ENCODE data around the gene NUP188. TPM values are rescaled to one million over a fixed set of nuclear protein-coding genes. Genes with fewer than 3 reads are reported as not detected.

Gene NUP188
- total and polyA plus RNA-seq, 2 donors (not counting 1 experiment from before 2014, with no cell fraction given), result 42.8 to 83.6 TPM

DNA sequence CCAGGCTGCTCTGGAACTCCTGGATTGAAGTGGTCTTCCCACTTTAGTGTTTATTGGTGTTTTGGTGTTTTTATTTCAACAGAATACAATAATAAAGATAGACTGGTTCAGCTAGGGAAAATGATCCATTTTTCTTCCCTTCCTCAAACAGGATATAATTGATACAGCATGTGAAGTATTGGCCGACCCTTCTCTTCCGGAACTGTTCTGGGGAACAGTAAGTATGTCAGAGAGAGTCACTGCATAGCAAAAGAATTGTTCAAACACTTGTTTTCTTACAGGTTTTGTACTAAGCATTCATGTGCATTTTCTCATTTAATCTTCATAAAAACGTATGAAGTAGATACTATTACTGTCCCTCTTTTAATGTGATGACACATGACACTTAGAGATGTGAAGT lies 31.6 kb downstream of the NUP188 start:
- no peak overlapping the region for H3K4me2 ChIP-seq (replicated peaks; ENCODE audit: low read depth, low read length, poor library complexity, severe bottlenecking)
- no peak overlapping the region for H3K4me3 ChIP-seq (ENCODE audit: control extremely low read depth in 1 of 5, extremely low read depth in 1 of 5, insufficient read depth in 1 of 5, low read depth in 2 of 5, low read length in 4 of 5)
- POLR2A ChIA-PET, result no interaction called here
- H3K27ac Mint-ChIP-seq, result no peak overlapping the region
- TF ChIP-seq CTCF (IDR thresholded peaks at IDR 0.05) (no peak), EZH2 (IDR thresholded peaks at IDR 0.05; ENCODE audit: borderline replicate concordance, insufficient read depth, low read depth, low read length, poor library complexity, severe bottlenecking) (no peak)
- WGBS (ENCODE audit: insufficient coverage), result no CpG with 5 or more reads among the region's 3 CpGs
- H3K4me3 Mint-ChIP-seq, result no peak overlapping the region
- peaks cover 5 to 83% of the 10 kb centered on the region in 2 experiments for H3K36me3 ChIP-seq (replicated peaks in 1 of 2; ENCODE audit: control extremely low read depth in 1 of 2, control insufficient read depth in 1 of 2, extremely low read depth in 1 of 2, insufficient read depth in 2 of 2, low read length in 1 of 2)
- no peak overlapping the region for H2AFZ ChIP-seq (ENCODE audit: insufficient read depth, low read depth, low read length, poor library complexity, severe bottlenecking)
- H3K27ac ChIP-seq (ENCODE audit: low read length in 2 of 2), result no peak overlapping the region
- intact Hi-C loops (cut with micrococcal nuclease), result no loop called here
- CTCF ChIA-PET, result no interaction called here
- H3K79me2 ChIP-seq (ENCODE audit: control insufficient read depth, insufficient read depth, low read length), result peaks cover 3% of the 10 kb centered on the region
- no peaks in the 10 kb centered on the region for H3K27me3 ChIP-seq (replicated peaks in 1 of 4; ENCODE audit: control extremely low read depth in 1 of 4, control insufficient read depth in 3 of 4, insufficient read depth in 4 of 4, low read length in 3 of 4)
- DNase-seq (no peak), ATAC-seq (ENCODE audit: low read depth) (no peak)
- H3K9me3 ChIP-seq (ENCODE audit: control extremely low read depth in 1 of 3, control insufficient read depth in 2 of 3, insufficient read depth in 1 of 3, low read length in 2 of 3), result no peaks in the 10 kb centered on the region
- H3K4me1 ChIP-seq (ENCODE audit: control insufficient read depth in 2 of 2, insufficient read depth in 2 of 2, low read length in 2 of 2), result no peaks in the 10 kb centered on the region
- H3K9me3 Mint-ChIP-seq (ENCODE audit: insufficient read depth), result no peaks in the 10 kb centered on the region
- no peaks in the 10 kb centered on the region for H3K4me1 Mint-ChIP-seq
- no peak overlapping the region for H3K9ac ChIP-seq (ENCODE audit: low read length)
- H4K20me1 ChIP-seq (ENCODE audit: control insufficient read depth, insufficient read depth, low read length, poor library complexity, severe bottlenecking), result no peaks in the 10 kb centered on the region
- no peaks in the 10 kb centered on the region for H3K27me3 Mint-ChIP-seq

DNA sequence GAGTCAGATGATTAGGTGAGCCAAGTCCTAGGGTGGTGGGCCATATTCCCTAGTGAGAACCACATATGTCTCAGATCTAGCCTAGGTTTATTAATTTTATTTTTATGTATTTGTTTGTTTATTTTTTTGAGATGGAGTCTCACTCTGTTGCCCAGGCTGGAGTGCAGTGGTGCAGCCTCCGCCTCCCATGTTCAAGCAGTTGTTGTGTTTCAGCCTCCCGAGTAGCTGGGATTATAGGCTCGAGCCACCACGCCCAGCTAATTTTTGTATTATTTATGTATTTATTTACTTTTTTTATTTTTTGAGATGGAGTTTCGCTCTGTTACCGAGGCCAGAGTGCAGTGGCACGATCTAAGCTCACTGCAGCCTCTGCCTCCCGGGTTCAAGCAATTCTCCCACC lies 36.0 kb downstream of the NUP188 start:
- WGBS (ENCODE audit: insufficient coverage), result 98% methylated on average over 5 of the region's 8 CpGs
- no peak for ATAC-seq (ENCODE audit: low read depth)

More for the DNA sequence above, 36.0 kb downstream of the NUP188 start:
- Histone ChIP-seq H3K4me1 (ENCODE audit: control insufficient read depth in 2 of 2, insufficient read depth in 2 of 2, low read length in 2 of 2) (no peaks in the 10 kb centered on the region), H4K20me1 (ENCODE audit: control insufficient read depth, insufficient read depth, low read length, poor library complexity, severe bottlenecking) (no peaks in the 10 kb centered on the region), H3K9ac (ENCODE audit: low read length) (no peak overlapping the region), H3K79me2 (ENCODE audit: control insufficient read depth, insufficient read depth, low read length) (no peaks in the 10 kb centered on the region), H3K4me3 (ENCODE audit: control extremely low read depth in 1 of 5, extremely low read depth in 1 of 5, insufficient read depth in 1 of 5, low read depth in 2 of 5, low read length in 4 of 5) (no peak overlapping the region), H2AFZ (ENCODE audit: insufficient read depth, low read depth, low read length, poor library complexity, severe bottlenecking) (no peak overlapping the region), H3K9me3 (ENCODE audit: control extremely low read depth in 1 of 3, control insufficient read depth in 2 of 3, insufficient read depth in 1 of 3, low read length in 2 of 3) (no peaks in the 10 kb centered on the region), H3K36me3 (replicated peaks in 1 of 2; ENCODE audit: control extremely low read depth in 1 of 2, control insufficient read depth in 1 of 2, extremely low read depth in 1 of 2, insufficient read depth in 2 of 2, low read length in 1 of 2) (peaks cover 10 to 88% of the 10 kb centered on the region in 2 experiments), H3K27me3 (replicated peaks in 1 of 4; ENCODE audit: control extremely low read depth in 1 of 4, control insufficient read depth in 3 of 4, insufficient read depth in 4 of 4, low read length in 3 of 4) (no peaks in the 10 kb centered on the region), H3K4me2 (replicated peaks; ENCODE audit: low read depth, low read length, poor library complexity, severe bottlenecking) (no peak overlapping the region), H3K27ac (ENCODE audit: low read length in 2 of 2) (no peak overlapping the region)
- CTCF ChIA-PET, result no interaction called here
- Mint-ChIP-seq H3K4me1 (no peaks in the 10 kb centered on the region), H3K27ac (no peak overlapping the region), H3K4me3 (no peak overlapping the region), H3K9me3 (ENCODE audit: insufficient read depth) (no peaks in the 10 kb centered on the region), H3K27me3 (no peaks in the 10 kb centered on the region)
- no peak for DNase-seq
- POLR2A ChIA-PET, result no interaction called here
- TF ChIP-seq EZH2 (IDR thresholded peaks at IDR 0.05; ENCODE audit: borderline replicate concordance, insufficient read depth, low read depth, low read length, poor library complexity, severe bottlenecking) (no peak), CTCF (IDR thresholded peaks at IDR 0.05) (no peak)
- intact Hi-C loops (cut with micrococcal nuclease), result no loop called here

Data from B cell (primary cell).